ENCODE results near the gene TOMM5. TPM values are rescaled to one million over a fixed set of nuclear protein-coding genes. Genes with fewer than 3 reads are reported as not detected.

TOMM5 gene
- total RNA-seq, 1 donor from 2014 or later, result 77.8 TPM

- DNase-seq (no peak), ATAC-seq (ENCODE audit: low read depth) (no peak)
- CTCF ChIA-PET, result no interaction called here
- intact Hi-C loops (cut with micrococcal nuclease), result loop anchor here (1.0 to 10.0 kb wide), 4 partner anchors 10 to 550 kb away; partner anchors contain the start of genes POLR1E and TOMM5
- no peaks in the 10 kb centered on the region for H3K27me3 Mint-ChIP-seq
- peaks cover 52% of the 10 kb centered on the region for H3K4me1 Mint-ChIP-seq
- H3K36me3 Mint-ChIP-seq (ENCODE audit: low read depth), result peaks cover 30% of the 10 kb centered on the region
- POLR2A ChIA-PET, result interaction anchor here (0.8 to 3.2 kb wide), 9 partner anchors 9 to 537 kb away, joined by 3 to 48 read pairs (median 4); partner anchors contain the start of genes TOMM5 and ZBTB5
- H3K4me3 Mint-ChIP-seq, result peak overlapping the region; percentile 92
- TF ChIP-seq CTCF (IDR thresholded peaks at IDR 0.05), result no peak
- no peak overlapping the region for H3K27ac Mint-ChIP-seq
- H3K9me3 Mint-ChIP-seq, result no peaks in the 10 kb centered on the region
Observed at GRCh38 chr9:37575001-37575400, 17.4 kb downstream of the TOMM5 start.

GRCh38 chr9:37574241-37574721 lies 18.1 kb downstream of the TOMM5 start:
- intact Hi-C loops (cut with micrococcal nuclease), result loop anchor here (10.0 kb wide), 1 partner anchor 549 kb away; no protein-coding TSS in a partner anchor
- ChIA-PET POLR2A (interaction anchor here (0.9 to 3.2 kb wide), 3 partner anchors 8 to 109 kb away, joined by 3 to 48 read pairs (median 4); partner anchors contain the start of genes TOMM5 and ZBTB5), CTCF (no interaction called here)
- DNase-seq, result no peak
- Mint-ChIP-seq H3K36me3 (ENCODE audit: low read depth) (peaks cover 30% of the 10 kb centered on the region), H3K4me1 (peaks cover 55% of the 10 kb centered on the region), H3K9me3 (no peaks in the 10 kb centered on the region), H3K27me3 (no peaks in the 10 kb centered on the region), H3K4me3 (peak overlapping the region; percentile 92), H3K27ac (no peak overlapping the region)
- TF ChIP-seq CTCF (IDR thresholded peaks at IDR 0.05), result no peak
- no peak for ATAC-seq (ENCODE audit: low read depth)

GRCh38 chr9:37571282-37571681 lies 21.1 kb downstream of the TOMM5 start:
- POLR2A ChIA-PET, result no interaction called here
- DNase-seq (no peak), ATAC-seq (ENCODE audit: low read depth) (no peak)
- Mint-ChIP-seq H3K27me3 (no peaks in the 10 kb centered on the region), H3K27ac (no peak overlapping the region), H3K36me3 (ENCODE audit: low read depth) (peaks cover 39% of the 10 kb centered on the region), H3K4me1 (peaks cover 64% of the 10 kb centered on the region), H3K4me3 (no peak overlapping the region), H3K9me3 (no peaks in the 10 kb centered on the region)
- no peak for TF ChIP-seq CTCF (IDR thresholded peaks at IDR 0.05)
- CTCF ChIA-PET, result interaction anchor here (0.9 kb wide), 1 partner anchor 62 kb away, joined by 3 read pairs; no protein-coding TSS in a partner anchor
- intact Hi-C loops (cut with micrococcal nuclease), result loop anchor here (10.0 kb wide), 1 partner anchor 546 kb away; no protein-coding TSS in a partner anchor

GRCh38 chr9:37566716-37567115 lies 25.7 kb downstream of the TOMM5 start:
- Mint-ChIP-seq H3K4me3 (no peak overlapping the region), H3K9me3 (peaks cover 18% of the 10 kb centered on the region), H3K27ac (peak overlapping the region; percentile 92), H3K27me3 (no peaks in the 10 kb centered on the region), H3K36me3 (ENCODE audit: low read depth) (peaks cover 42% of the 10 kb centered on the region), H3K4me1 (peaks cover 78% of the 10 kb centered on the region)
- ChIA-PET CTCF (interaction anchor here (1.2 to 1.9 kb wide), 2 partner anchors 14 to 25 kb away, joined by 3 to 6 read pairs; partner anchors contain the start of gene TOMM5), POLR2A (interaction anchor here (0.7 to 3.3 kb wide), 8 partner anchors 9 to 164 kb away, joined by 3 to 48 read pairs (median 3); partner anchors contain the start of genes FBXO10 and TOMM5)
- no peak for TF ChIP-seq CTCF (IDR thresholded peaks at IDR 0.05)
- ATAC-seq (ENCODE audit: low read depth), result no peak
- intact Hi-C loops (cut with micrococcal nuclease), result no loop called here
- no peak for DNase-seq
